CD4-positive, alpha-beta T cell treated with Interleukin-2 at 100 ng/mL for 4 hours (primary cell): ENCODE data around the gene PRDM1.
A peak's percentile ranks its signal among the peaks of the same experiment; 100 is the strongest.

ENCODE experiments used
- DNase-seq: peaks from one replicate; pipeline ENCODE4 v3.0.0-alpha.2; 2020; ENCODE audit warnings: low spot score

PRDM1 gene

DNA sequence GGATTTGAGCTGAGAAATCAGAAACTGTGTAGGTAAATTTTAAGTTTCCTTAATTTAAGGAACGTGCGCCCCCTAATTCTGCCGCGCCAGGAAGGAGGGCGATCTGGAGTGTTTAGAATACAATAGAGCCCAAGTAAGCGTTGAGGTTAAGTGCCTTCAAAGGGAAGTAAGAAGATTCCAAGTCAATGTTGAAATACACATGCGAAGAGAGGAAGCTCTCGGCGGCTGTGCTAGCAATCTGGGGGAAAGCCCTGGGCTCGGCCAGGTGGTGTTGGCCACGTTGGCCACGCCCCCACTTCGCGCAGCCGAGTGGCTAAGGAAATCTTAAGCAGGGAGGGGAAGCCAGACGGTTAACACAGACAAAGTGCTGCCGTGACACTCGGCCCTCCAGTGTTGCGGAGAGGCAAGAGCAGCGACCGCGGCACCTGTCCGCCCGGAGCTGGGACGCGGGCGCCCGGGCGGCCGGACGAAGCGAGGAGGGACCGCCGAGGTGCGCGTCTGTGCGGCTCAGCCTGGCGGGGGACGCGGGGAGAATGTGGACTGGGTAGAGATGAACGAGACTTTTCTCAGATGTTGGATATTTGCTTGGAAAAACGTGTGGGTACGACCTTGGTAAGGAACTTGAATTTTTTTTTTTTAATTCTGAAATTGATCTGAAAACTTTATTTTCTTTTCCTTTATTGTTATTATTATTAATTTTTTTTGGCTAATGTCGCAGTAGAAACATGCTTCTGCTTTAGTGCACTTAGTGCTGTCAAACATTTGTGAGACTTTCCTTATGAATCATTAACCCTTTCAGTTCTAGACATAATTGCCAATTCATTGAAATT lies at the start of gene PRDM1:
TSS of gene PRDM1 (plus strand) at position 353 of the 830 bp plus-strand sequence. CDS start at position 571, 218 bp downstream.
- peak; percentile 83 for DNase-seq

DNA sequence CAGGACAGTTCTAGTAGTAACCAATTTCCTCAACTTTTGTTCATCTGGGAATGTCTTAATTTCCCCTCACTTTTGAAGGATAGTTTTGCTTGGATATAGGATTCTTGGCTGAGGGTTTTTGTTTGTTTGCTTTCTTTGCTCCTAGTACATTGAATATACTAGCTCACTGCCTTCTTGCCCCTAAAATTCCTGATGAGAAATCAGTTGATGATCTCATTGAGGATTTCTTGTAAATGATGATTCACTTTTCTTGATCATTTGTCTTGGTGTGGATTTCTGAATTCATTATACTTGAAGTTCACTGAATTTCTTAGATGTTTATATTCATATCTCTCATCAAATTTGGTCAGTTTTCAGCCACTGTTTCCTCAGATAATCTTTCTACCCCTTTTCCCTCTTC lies 49.1 kb upstream of the PRDM1 start:
- no peak for DNase-seq

DNA sequence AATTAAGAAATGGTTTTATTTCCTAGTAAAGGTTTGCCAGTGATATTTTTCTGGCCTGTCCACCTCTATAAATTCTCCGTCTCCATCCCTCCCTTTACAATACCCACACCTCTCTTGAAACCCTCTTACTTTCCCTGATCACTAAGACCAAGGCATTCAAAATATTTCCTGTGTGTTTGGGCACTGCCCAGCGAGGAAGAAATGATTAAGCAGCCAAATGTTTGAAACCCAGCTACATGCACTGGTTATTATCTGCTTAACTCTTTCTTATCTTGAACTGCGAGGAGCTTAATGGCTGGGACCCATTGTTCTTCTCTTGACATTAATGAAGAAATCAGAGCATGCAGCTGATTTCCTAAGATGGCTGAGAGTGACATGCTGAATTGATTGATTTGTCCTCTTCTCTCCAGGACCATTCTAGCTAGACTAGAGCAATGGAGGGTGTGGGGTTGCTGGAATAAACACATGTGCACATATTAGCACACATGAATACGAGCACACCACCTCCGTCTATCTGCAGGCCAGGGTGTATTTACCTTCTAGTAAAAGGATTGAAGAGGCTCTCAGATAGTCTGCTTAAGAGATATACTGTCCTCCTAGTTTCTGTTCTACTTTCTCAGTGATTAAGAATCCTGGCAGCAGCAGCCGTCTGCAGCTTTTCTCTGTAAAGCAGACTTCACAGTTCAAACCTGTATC lies 46.1 kb upstream of the PRDM1 start:
- DNase-seq: no peak

DNA sequence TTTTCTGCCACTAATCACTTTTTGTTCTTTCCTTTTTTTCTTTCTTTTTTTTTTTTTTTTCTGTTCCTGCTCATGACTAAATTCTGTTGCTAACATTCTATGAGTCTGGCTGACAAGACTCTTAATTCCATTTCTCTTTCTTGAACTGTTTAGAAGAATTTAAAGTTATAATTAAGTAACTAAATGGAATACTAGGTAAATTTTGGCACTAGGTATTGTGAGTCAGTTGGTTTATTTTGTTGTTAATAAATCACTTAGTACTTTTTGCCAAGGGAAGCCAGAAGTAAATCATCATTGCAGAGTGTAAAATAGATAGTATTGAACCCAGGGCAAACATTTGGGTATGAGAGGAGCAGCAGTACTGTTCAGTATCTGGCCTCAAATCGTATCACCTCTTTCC lies 42.0 kb upstream of the PRDM1 start:
- no peak for DNase-seq

DNA sequence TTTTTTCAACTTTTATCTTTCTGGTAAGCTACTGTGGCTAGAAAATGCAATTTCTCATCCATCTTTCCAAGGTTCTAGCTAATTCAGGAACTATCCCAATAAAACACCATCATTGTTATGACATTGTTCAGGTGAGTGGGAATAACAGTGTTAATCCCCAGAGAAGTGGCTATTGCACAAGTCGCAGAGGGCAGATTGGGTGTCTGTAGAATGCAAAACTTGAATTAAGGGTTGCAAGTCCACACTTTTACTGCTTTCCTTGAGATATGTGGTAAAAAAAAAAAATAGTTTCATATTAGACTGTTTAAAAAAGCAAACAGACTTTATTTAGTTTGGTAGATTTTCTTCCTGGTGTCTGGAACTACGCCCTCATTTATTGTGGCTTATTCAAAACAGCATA lies 41.1 kb upstream of the PRDM1 start:
- no peak for DNase-seq

DNA sequence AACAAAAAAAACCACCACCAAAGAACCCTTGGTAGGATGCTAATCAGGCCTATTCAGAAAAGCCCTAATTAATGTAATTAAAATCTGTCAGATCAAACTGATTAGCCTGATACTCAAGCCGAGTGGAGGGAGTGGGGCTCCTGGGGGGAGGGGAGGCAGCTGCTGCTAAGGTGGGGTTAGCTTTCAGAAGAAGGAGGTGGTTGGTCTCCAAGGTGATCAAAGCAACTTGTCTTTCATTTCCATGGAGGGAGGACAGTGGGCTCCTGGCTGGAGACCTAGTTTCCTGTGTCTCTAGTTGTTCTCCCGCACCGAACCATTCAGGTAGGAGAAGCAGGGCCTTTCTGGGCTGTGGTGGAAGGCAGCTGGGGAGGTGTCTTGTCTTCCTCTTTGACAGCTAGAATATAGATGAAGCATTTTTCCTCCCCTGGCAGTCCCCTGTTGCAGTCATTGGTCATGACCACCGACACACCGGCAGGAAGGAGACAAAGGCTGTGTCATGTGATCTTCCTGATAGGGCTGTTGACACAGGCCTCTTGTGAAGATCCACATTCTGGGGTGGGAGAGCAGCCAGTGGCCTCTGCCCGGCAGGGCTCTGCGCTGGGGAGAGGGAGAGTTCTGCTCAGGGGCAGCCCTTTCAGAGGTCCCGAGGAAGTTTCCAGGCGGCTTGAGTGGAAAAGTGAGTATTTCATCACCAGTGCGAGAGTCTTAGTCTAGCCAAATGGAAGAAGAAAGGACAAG lies 39.9 kb upstream of the PRDM1 start:
- DNase-seq: no peak

DNA sequence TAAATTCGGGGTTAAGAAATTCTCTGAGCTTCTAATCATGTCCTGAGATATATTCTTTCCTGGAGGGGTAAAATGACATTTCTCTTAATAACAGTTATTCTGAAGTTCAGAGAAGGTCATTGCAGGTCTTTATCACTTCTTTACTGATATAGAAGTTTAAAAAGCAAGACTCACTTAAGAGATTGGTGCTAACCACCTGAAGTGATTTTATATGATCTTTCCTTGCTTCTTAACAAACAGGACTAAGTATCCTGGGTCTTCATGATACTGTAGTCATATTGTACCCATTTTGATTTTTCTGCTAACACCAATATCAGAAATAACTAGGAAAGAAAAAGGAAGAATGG lies 39.3 kb upstream of the PRDM1 start:
- DNase-seq: no peak

DNA sequence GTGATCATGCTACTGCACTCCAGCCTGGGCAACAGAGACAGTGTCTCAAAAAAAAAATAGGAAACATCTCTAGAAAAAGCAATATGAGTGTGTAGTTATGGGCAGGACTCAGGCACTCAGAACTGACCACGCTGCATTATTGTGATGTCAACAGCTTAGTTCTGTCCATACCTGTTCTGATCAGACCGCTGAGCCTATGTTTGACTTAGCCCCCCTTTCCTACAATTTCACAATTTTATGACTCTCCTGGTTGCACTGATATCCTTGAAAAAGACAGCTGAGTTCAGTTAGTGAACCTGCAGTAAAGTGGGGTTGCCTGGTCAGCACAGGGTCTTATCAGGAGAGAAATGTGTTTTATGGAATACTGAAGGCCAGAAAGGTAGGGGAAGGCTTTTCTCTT lies 37.8 kb upstream of the PRDM1 start:
- no peak for DNase-seq

DNA sequence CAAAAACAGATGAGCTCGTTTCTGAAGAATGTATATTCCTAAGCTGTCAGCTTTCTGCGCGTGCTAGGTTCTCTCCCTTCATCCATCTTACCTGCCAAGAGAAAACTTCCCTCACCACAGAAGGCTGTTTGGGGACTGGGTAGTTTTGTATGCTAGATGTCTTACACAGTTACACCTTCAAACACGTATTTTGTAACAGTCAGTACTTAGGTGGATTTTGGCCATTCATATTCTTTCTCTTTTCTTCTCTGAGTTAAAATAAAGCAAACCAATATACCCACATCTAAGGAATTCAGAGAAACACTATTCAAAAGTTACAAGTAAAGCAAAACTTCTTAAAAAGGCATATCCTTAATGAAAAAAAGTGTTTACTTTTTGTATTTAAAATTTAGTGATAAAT lies 35.6 kb upstream of the PRDM1 start:
- DNase-seq: no peak

DNA sequence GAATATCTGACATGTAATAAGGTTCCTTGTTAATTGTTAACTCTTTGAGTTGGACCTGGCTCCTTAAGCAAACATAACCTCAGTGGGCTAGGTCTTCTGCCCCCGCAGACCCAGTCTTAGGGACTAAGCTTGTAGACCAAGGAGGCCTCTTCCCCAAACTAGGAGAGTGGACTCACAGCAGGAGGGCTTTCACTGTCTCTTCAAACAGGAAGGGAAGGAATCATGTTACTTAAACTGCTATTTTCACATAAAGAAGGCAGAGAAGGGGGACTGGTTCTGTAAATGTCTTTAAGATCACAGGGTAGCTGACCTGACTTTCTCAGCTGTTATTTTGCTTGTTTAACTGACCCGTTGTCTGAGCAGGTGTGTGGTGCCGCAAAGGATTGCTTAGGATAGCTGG lies 34.9 kb upstream of the PRDM1 start:
- DNase-seq: no peak

DNA sequence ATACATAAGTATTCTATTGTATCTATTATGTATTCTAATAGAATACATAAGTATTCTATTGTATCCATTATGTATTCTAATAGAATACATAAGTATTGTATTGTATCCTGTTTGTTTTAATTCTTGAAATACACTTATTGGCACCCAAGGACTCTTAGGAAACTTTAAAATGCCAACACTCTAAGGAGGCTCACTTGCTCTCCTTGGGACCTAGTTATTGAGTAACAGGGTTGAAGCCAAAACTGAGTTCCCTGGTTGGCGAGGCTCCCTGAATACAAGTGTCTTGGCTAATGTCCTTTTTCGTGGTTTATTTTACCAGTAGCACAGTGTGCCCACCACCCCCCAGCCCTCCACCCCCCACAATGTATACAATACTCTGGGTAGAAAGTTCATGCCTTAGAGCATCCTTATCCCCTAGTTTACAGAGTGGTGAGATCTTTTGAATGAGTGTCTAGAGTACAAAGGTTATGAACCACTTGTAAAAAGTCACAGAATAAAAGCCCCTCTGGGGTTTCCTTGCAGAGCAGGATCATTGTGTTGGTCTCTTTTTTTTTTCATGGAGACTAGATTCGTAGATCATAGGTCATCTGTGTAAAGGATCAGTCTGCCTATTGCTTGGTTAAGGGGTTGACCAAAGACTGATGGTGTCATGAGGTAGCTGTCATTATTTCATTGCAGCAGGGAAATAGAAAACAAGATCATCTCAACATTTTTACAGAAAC lies 32.5 kb upstream of the PRDM1 start:
- no peak for DNase-seq

DNA sequence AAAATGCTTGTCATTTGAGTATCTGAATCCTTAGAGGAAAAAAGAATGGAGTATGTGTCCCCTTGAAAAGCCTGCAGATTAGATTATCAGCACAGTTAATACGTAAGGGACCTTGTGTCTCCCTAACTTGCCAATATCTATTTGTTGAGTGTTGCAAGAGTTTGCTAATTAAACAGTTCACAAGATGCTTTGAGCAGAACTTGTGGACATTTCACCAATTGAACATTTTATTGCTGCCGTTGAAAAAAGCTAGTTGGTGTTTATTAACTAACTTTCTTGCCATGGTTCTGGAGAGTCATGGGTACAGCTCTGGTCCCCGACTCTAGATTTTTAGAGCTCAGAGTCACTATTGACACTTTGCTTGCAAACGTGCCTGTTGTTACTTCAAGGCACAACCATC lies 30.6 kb upstream of the PRDM1 start:
- no peak for DNase-seq

DNA sequence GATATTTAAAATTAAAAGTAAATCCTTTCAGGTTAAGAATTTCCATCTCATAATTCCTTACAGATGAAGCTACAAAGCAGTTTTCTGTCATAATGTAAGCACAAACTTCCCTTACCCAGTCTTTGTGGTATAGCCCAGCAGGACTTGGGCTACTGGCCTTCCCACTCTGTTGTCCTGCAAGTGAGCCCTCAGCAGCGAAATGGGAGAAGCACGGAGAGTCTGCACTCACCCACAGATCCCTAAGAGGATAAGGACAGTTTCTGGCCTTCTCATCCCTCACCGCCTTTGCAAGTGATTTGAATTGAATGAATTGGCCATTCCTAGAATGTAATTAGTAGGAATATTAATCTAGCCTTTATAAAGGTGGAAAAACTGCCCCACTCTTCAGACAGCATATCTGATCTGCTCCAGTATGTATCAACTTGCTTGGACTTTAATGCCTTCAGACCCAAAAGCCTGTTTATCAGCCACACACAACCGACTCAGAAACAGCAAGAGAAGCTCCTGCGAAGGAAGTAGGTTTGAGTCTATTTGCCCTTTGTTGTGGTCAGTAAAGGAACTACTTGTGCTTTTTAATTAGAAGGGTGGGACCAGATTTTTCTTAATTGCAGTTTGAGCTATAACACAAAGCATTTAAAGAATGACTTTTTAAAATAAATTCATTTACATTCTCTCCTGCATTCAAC lies 29.9 kb upstream of the PRDM1 start:
- DNase-seq: peak; percentile 55

DNA sequence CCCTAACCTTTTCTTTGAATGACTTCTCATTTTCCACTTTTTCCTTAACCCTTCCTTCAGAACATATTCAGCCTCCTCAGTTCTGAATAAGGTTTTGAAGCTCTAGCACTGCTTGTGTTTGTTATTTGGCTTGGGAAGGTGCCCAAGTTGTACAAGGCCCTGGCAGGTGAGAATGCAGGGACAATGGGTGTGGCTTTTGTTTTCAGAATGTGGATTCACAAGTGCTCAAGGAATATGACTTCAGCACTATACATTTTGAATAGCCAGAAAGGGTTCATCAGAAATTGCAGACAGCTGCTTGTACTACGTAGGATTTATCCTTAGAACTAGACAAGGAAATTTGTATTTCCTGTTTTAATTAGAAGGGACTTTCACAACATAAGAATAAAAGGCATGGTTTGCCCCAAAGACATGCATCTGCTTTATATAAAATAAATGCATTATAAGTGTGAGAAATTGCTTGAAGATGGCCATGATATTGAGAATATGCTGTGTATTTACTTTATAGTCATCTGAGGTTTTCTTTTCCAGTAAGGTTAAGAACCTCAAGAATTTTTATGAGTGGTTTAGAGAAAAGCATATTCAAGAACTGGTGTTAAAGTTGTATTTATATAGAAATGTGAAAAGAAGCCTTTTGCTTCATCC lies 29.3 kb upstream of the PRDM1 start:
- DNase-seq: no peak

DNA sequence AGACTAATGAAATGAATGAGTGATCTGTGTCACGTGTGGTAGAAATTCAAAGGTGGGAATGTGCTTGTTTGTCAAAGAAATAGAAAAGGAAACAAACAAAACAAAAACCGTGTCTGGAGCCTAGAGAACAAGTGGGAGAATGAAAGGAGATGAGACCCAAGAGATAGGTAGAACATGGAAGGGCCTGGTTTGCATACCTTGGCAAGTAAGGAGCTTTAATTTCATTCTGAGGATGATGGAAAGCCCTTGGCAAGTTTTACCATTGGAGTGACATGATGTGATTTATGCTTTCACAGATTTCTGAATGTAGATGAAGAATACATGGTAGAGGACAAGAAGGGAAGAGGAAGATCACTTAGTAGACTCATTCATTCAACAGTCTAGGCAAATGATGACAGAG lies 26.8 kb upstream of the PRDM1 start:
- DNase-seq: no peak

DNA sequence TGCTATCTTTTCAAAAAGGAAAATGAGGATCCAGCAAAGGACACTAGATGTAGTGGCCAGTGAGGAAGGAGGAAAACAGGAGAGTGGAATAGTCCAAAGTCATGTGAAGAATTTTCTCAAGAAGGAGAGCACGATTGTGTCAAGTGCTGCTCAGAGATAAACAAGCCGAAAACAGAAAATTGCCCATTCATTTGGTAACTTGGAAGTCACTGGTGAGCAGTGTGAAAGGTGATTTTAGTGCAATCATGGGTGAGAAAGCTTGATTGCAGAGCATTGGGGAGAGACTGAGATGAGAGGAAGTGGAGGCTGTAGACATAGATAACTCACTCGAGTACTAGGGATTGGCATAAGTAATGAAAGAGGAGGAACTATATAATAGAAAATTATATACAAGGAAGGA lies 26.0 kb upstream of the PRDM1 start:
- no peak for DNase-seq

DNA sequence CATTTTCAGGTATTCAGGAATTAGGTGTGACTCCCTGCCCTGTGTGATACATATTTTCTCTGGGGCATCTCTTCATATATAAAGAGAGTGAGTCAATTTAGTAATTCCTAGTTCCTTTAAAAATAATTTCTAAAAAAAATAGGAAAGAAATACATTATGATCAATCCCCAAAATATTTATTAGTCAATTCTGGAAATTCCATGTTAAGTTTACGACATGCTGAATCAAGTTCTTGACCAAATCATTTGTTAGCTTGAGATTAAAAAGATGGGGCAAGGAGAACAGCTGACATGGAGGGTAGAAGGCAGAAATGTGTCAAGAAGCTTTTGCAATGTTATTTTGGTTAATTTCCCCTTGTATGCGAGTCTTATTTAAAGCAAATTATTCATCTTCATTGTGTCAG lies 22.7 kb upstream of the PRDM1 start:
- DNase-seq: no peak

DNA sequence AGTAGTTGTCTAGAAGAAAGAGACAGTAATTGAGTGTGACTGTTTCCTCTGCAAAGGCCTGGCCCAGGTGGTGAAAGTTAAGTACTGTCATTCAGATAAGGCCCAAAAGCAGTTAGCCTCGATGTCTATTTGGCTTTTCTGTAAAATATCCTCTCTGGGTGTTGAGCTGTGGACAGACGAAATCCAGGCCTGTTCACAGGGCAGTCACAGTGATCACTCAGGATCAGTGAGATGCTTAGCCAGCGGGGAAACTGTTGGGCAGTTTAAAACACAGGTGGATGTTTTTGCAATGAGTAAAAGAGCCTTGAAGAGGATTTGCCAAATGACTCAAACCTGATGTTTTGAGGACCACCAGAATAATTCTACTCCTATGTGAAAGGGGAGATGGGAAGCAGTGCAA lies 22.0 kb upstream of the PRDM1 start:
- no peak for DNase-seq

DNA sequence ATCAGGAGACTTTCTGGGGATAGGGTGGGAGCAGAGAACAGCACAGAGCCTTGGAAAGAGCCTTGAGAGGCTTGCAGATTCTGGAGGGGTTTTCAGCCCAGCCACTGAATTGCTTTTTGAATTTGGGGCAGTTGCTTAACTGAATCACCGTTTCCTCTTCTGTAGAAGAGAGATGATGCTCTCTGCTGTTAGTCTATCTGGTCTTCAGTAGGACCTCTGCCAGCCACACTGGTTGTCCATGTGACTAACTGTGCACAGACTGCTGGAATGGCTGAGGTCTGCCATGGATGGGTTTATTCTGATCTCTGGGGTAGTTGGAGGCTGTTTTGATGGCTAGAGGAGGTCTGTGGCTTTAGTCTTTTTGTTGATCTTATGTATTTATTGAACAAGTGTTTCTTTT lies 21.4 kb upstream of the PRDM1 start:
- DNase-seq: no peak

DNA sequence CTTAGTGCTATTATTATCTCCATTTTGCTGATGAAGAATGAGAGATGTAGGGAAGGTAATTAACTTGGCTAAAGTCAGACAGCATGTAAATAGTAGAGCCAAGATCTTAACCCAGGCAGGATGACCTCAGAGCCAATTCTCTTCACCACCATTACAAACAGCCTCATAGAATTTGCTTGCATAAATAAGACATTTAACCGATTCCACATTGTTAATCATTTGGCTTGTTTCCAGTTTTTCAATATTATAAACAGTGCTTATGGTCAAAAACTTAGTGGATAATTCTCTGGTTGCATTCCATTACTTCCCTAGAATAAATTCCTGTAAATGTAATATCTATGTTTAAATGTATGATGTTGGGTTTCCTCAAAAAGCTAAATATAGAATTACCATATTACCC lies 19.1 kb upstream of the PRDM1 start:
- no peak for DNase-seq

DNA sequence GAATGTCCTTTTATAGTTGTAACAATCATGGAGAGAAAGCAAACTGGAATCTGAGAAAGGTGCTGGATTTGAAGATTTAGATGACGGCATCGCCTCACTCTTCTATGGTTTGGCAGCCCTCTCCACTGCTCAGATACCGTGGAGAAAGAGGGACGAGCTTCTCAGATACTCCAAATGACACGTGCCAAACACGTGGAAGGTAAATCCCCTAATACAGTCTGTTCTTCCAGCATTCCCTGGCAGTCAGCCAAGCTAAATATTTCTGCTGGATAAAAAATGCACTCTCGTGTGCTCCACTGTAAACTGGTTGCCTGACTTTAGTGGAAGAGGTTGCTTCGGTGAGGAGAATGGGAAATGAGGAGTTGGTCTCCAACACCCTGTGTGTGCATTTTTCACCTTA lies 16.7 kb upstream of the PRDM1 start:
- DNase-seq: no peak
